ENCODE data around the gene SPECC1.

DNA sequence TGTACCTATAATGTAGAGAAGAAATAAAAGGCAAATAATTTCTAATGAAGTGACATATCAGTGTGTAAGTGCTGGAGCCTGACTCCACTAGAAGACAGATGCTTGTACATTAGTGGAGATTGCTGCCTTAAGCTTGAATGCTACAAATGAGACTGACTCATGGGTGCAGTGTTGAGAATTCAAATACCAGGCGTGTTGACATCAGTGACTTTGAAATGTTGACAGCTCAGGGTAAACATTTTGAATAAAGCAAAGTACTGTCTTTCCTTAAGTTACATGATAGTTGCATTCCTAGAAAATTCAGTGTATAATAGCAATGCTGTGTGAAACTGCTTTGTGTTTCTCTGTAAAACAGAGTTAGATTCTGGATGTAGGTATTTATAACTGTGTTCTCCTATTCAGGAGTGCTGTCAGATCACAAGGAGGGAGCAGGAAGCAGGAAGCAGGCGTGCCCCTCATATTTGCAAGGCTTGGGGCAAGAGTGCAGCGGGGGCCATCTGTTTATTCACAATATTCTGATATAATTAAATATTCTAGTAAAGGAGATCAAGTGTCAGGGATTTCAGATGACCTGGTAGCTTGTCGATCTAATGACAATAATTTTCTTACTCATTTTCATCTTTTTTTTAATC lies 119.0 kb downstream of the SPECC1 start:
- TF ChIP-seq CTCF (IDR thresholded peaks at IDR 0.05; ENCODE audit: insufficient read depth, low read length) (no peak), POLR2AphosphoS5 (IDR thresholded peaks at IDR 0.05; ENCODE audit: low read depth) (no peak), REST (IDR thresholded peaks at IDR 0.05; ENCODE audit: insufficient replicate concordance, low read depth) (no peak), SPI1 (IDR thresholded peaks at IDR 0.05; ENCODE audit: borderline replicate concordance, low read depth) (no peak)

Data from HL-60 (cell line).